ACC112 (cell line): ENCODE data around the gene MLLT3.
A peak's percentile ranks its signal among the peaks of the same experiment; 100 is the strongest.

ENCODE experiments used
- H2AFZ ChIP-seq: fragments of 200-600 bp; sonication (generic); one replicate; pipeline ENCODE4 v1.6.0; 2017; ENCODE audit warnings: antibody characterized with exemption, low read length; ENCODE audit not compliant: unreplicated experiment
- H3K27ac ChIP-seq: fragments of 200-600 bp; sonication (generic); 2 replicates; pipeline ENCODE4 v1.5.1; 2014; ENCODE audit warnings: low read depth, mild to moderate bottlenecking, antibody characterized with exemption, low read length, moderate library complexity
- H3K27me3 ChIP-seq: fragments of 200-600 bp; sonication (generic); 2 replicates; pipeline ENCODE4 v1.6.1; 2014; ENCODE audit warnings: mild to moderate bottlenecking, antibody characterized with exemption, low read length, moderate library complexity, mixed read lengths; ENCODE audit not compliant: insufficient read depth
- H3K36me3 ChIP-seq: fragments of 200-600 bp; sonication (generic); 2 replicates; pipeline ENCODE4 v1.6.1; 2016; ENCODE audit warnings: mild to moderate bottlenecking, antibody characterized with exemption, low read length, moderate library complexity, mixed read lengths; ENCODE audit not compliant: insufficient read depth
- H3K4me1 ChIP-seq: fragments of 200-600 bp; sonication (generic); one replicate; pipeline ENCODE4 v1.6.1; 2016; ENCODE audit warnings: low read length, mixed read lengths; ENCODE audit not compliant: insufficient read depth, unreplicated experiment, control insufficient read depth
- H3K4me3 ChIP-seq: fragments of 200-600 bp; sonication (generic); 2 replicates; pipeline ENCODE4 v1.5.1; 2014; ENCODE audit warnings: mild to moderate bottlenecking, low read depth, low read length
- H3K79me2 ChIP-seq: fragments of 200-600 bp; sonication (generic); one replicate; pipeline ENCODE4 v1.6.0; 2016; ENCODE audit warnings: low read length; ENCODE audit not compliant: control insufficient read depth, unreplicated experiment, insufficient read depth

MLLT3 gene

DNA sequence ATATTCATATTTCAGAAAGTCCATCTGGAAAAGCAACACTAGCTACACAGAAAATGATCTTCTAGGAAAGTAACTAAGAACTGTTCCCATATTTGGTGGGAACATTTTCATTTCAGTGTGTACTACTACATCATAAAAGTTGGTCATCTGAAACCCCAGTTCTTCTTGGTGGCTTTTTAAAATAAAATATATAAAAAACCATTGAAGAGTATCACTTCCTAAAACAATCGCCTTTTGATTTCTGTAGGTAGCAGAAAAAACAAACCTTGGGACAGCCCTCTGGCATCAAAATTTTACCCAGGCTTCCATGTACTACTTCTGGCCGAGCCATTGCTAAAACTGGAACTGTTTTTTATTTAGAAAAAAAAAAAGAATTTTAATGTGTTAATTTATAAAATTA is 158.5 kb downstream of the MLLT3 start:
- H3K27me3 ChIP-seq: no peaks in the 10 kb centered on the region
- no peaks in the 10 kb centered on the region for H3K36me3 ChIP-seq
- H3K4me3 ChIP-seq: no peak overlapping the region
- no peaks in the 10 kb centered on the region for H3K4me1 ChIP-seq
- H2AFZ ChIP-seq: no peak overlapping the region
- no peak overlapping the region for H3K27ac ChIP-seq
- no peaks in the 10 kb centered on the region for H3K79me2 ChIP-seq

GRCh38 chr9:20462410-20462809 is 159.9 kb downstream of the MLLT3 start:
- H3K4me1 ChIP-seq: no peaks in the 10 kb centered on the region
- H3K4me3 ChIP-seq: no peak overlapping the region
- H3K36me3 ChIP-seq: no peaks in the 10 kb centered on the region
- H3K27me3 ChIP-seq: no peaks in the 10 kb centered on the region
- H2AFZ ChIP-seq: no peak overlapping the region
- H3K27ac ChIP-seq: no peak overlapping the region
- no peaks in the 10 kb centered on the region for H3K79me2 ChIP-seq

DNA sequence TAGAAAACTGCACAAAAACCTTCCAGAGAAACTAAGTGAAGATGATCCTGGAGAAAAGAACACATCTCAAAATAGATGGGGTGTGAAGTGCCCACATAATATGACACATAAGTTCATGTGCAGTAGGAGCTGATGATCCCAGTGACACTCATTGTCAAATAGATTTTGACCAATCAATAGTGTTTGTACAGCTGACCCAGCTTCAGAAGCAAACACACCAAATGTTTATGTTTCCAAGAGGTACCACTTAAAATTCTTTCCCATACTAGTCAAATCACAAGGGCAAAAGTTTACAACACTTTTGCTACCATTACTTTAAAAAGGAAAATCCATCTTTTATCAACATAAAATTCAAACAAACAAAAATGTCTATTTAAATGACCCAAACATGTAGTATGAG is 175.0 kb downstream of the MLLT3 start:
- H2AFZ ChIP-seq: no peak overlapping the region
- no peaks in the 10 kb centered on the region for H3K36me3 ChIP-seq
- H3K79me2 ChIP-seq: no peaks in the 10 kb centered on the region
- H3K27me3 ChIP-seq: no peaks in the 10 kb centered on the region
- H3K27ac ChIP-seq: no peak overlapping the region
- no peak overlapping the region for H3K4me3 ChIP-seq
- H3K4me1 ChIP-seq: no peaks in the 10 kb centered on the region

GRCh38 chr9:20446248-20446647 is 176.1 kb downstream of the MLLT3 start:
- no peak overlapping the region for H3K4me3 ChIP-seq
- H3K4me1 ChIP-seq: no peaks in the 10 kb centered on the region
- no peaks in the 10 kb centered on the region for H3K79me2 ChIP-seq
- H2AFZ ChIP-seq: no peak overlapping the region
- no peaks in the 10 kb centered on the region for H3K36me3 ChIP-seq
- H3K27ac ChIP-seq: no peak overlapping the region
- no peaks in the 10 kb centered on the region for H3K27me3 ChIP-seq

DNA sequence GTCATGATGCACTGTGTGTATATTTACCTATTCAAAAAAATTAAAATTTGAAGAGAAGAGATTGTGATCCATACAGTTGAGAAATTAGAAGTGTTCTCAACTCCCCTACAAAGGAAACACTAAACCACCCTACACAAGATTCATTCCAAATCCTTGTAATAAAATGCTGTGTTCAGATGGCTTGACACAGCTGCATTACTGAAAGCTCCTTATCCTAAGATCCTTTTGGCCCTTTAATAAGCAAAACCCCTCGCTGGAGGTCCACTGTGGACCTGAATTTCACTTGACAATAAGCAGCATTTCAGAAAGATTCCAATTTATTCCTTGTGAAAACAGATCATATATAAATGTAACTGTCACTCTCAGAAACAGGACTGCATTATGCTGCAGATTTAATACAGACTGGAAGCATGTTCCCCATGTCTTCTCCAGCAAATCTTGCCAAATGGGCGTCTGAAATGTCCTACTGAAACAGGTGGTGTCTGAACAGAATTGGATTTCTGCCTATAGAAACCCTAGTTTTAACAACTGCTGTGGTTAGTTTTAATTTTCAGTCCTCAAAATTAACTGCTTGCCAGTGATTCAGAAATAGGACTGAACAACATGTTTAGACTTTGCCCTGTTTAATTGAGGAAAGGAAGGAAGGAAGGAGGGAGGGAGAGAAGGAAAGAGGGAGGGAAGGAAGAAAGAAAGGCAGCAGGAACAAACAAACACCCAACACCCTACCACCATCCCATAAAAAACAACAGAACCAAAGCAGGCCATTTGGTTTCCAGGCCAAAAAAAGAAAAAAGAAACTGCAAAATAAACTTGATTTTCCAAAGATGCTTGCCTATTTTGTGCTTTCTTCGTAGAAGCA is 179.6 kb downstream of the MLLT3 start:
- H3K4me1 ChIP-seq: peaks cover 5% of the 10 kb centered on the region
- H3K27ac ChIP-seq: no peak overlapping the region
- H3K4me3 ChIP-seq: no peak overlapping the region
- H3K27me3 ChIP-seq: no peaks in the 10 kb centered on the region
- no peaks in the 10 kb centered on the region for H3K36me3 ChIP-seq
- no peak overlapping the region for H2AFZ ChIP-seq
- H3K79me2 ChIP-seq: no peaks in the 10 kb centered on the region

DNA sequence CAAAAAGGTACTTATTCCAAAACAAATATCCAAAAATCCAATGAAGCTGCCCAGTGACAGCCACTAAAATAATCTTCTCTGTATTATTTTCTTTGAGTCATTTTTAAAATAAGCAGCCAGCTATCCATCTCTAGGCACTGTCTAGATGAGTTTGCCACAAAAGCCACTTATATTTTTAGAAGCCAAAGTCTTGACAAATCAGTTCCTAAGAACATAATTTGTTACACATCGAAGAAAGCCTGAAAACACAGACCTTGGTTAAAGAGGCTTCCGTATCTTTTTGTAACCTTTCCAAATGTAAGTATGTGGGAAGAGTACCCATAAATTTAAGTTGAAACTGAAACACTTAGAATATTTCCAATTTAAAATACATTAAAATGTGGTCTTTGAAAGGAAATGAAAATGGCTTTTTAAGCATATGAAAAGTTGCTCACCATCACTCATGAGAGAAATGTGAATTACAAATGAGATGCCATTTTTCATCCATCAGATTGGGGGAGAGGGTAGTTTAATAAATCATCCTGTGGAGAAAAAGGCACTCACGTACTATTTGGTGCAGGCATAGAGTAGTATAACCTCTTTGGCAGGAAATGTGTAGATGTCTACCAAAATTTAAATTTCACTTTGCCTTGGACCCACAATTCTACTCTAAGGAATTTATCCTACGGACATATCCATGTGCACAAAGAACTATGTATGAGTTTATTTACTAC is 180.4 kb downstream of the MLLT3 start:
- no peaks in the 10 kb centered on the region for H3K27me3 ChIP-seq
- H3K79me2 ChIP-seq: no peaks in the 10 kb centered on the region
- H2AFZ ChIP-seq: no peak overlapping the region
- no peaks in the 10 kb centered on the region for H3K36me3 ChIP-seq
- no peak overlapping the region for H3K27ac ChIP-seq
- H3K4me1 ChIP-seq: peaks cover 9% of the 10 kb centered on the region
- H3K4me3 ChIP-seq: no peak overlapping the region

- no peak overlapping the region for H3K4me3 ChIP-seq
- H3K27me3 ChIP-seq: no peaks in the 10 kb centered on the region
- no peaks in the 10 kb centered on the region for H3K36me3 ChIP-seq
- no peak overlapping the region for H2AFZ ChIP-seq
- H3K79me2 ChIP-seq: no peaks in the 10 kb centered on the region
- no peak overlapping the region for H3K27ac ChIP-seq
- peaks cover 9% of the 10 kb centered on the region for H3K4me1 ChIP-seq
These were observed 181.1 kb downstream of the MLLT3 start for GRCh38 chr9:20441166-20441565.

DNA sequence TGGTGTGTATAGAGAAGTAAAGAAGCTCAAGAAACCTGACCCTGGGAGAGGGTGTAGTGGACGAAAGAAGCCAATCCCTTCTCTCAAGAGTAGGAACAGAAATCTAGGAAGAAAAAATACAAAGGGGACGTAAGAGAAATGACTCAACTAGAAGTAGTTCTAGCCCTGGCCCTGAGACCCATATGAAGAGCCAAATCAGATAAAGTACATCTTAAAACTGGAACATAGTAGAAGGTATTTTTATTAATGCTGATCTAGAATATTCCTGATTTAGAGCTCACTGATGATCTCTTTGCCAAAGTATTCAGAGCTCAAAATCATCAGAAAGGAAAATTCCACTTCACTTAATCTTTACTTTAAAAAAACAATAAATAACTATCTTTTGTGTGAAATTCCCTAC is 184.8 kb downstream of the MLLT3 start:
- 0 out of 2 replicates have a peak overlapping the region, but pooled peaks have one; percentile 14 for H3K27ac ChIP-seq
- H3K4me3 ChIP-seq: no peak overlapping the region
- no peaks in the 10 kb centered on the region for H3K27me3 ChIP-seq
- H3K79me2 ChIP-seq: no peaks in the 10 kb centered on the region
- peaks cover 9% of the 10 kb centered on the region for H3K4me1 ChIP-seq
- no peaks in the 10 kb centered on the region for H3K36me3 ChIP-seq
- no peak overlapping the region for H2AFZ ChIP-seq

DNA sequence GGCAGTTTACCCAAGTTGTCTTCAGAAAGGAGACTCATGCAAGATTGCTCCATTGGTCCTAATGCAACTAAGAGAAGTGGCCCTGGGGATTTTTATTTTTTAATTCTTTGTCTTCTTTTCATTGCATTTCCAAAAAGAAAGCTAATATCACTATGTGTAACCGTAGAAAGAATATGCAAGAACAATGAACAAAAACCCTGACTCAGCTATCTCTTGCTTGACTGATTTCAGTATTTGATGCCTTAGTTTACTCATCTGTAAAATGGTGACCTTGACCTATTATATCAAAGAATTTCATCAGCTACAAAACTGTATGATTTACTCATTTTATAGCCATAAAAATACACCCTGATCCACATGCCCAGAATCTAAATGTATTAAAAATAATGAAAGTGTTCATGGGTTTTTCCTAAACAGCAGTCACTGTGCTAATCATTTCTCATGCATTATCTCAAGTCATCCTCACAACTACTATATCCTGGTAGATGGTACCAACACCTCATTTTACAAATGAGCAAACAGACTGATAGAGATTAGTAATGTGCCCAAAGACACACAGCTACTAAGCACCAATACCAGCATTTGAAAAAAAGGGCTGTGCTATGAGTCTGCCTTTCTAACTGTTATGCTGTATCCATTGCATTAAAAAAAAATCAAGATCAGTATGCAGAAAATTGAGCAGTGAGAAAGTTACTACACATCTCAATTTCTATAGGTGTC is 185.7 kb downstream of the MLLT3 start:
- no peaks in the 10 kb centered on the region for H3K27me3 ChIP-seq
- no peaks in the 10 kb centered on the region for H3K36me3 ChIP-seq
- no peak overlapping the region for H2AFZ ChIP-seq
- peaks cover 9% of the 10 kb centered on the region for H3K4me1 ChIP-seq
- H3K79me2 ChIP-seq: no peaks in the 10 kb centered on the region
- H3K4me3 ChIP-seq: no peak overlapping the region
- no peak overlapping the region for H3K27ac ChIP-seq

DNA sequence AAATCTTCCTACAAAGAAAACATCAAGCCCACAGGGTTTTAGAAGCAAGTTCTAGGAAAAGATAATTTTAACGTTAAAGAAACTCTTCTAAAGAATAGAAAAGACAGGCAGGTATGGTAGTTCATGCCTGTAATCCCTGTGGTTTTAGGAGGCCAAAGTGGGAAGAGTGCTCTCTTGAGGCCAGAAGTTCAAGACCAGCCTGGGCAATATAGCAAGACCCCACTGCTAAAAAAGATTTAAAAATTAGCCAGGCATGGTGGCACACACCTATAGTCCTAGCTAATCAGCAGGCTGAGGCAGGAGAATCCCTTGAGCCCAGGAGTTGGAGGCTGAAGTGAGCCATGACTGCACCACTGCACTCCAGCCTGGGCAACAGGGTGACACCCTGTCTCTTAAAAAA is 193.3 kb downstream of the MLLT3 start:
- Histone ChIP-seq H3K36me3 (no peaks in the 10 kb centered on the region), H2AFZ (no peak overlapping the region), H3K27me3 (no peaks in the 10 kb centered on the region), H3K4me3 (no peak overlapping the region), H3K27ac (no peak overlapping the region), H3K79me2 (no peaks in the 10 kb centered on the region), H3K4me1 (no peaks in the 10 kb centered on the region)
